NT2/D1 (cell line): ENCODE data around the gene VPS8.

ENCODE experiments used
- SUZ12 ChIP-seq: IDR thresholded peaks from 2 replicates; pipeline ENCODE4 v1.6.1; 2011; ENCODE audit not compliant: insufficient read length, insufficient read depth; ENCODE audit errors: extremely low read depth
- YY1 ChIP-seq: IDR thresholded peaks from 2 replicates; pipeline ENCODE4 v1.6.1; 2011; ENCODE audit not compliant: insufficient read length, insufficient read depth
- ZNF274 ChIP-seq: IDR thresholded peaks from 2 replicates; pipeline ENCODE4 v1.6.1; 2011; ENCODE audit warnings: mild to moderate bottlenecking, low read depth, low read length

DNA sequence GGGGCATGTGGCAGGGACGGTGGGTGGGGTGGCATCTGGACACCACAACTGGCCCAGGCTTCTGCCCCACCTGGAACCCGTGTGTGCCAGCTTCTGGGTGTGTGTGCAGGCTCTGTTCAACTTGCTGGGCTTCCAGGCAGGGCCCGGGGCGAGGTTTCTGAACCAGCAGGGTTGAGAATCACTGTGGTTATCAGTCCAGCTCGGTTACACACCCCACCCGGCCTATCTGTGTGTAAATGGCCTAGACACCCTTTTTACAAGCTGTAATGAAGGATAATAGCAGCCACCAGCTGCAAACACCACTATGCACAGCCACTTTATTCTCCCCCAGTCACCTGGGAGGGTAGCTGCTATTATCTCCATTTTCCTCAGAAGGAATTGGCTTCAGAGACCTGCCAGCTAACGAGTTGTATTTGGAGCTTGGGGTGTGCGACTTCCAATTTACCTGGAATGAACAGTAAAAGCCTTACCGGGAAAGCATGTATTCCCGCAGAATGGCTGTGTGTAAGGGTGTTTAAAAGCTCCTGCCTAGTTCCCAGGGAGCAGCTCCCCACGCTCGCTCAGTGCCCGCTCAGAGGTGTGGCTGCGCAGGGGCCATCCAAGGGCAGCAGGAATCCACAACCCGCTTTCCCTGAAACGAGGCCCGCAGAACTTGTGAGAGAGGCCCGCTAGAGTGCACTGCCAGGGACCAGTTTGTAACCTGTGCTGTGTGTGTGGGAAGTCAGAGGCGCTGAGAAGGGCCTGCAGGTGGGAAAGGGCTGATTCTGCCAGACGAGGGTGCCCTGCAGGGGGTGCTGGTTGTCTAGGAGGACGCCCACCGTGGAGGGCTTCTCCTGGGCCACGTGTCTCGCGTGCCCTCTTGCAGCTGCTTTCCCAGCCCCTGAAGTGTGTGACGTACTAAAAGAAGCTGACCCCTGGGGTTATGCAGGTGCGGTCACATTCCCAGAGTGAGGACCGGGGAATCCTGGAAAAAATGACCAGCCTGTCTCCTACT lies 257.4 kb downstream of the VPS8 start:
- TF ChIP-seq YY1: no peak
- no peak for TF ChIP-seq ZNF274
- no peak for TF ChIP-seq SUZ12
